Stimulated activated CD4-positive, alpha-beta T cell treated with anti-CD3 and anti-CD28 coated beads, Interleukin-12 subunit alpha, Interleukin-12 subunit beta, amount 100 ng/mL, for 24 hours (primary cell): ENCODE results near the gene MPPE1.
"Not testable (repeated sequence)": the region's sequence is repeated elsewhere in the genome, so short reads cannot be mapped to it uniquely, and the experiment has no call there.

Source experiments
- DNase-seq, 2 experiments: peaks; one replicate each; pipeline ENCODE4 v3.0.0-alpha.2; 2020; ENCODE audit warnings: low read depth in 2 of 2

The MPPE1 gene

GRCh38 chr18:11857177-11857887, 50.8 kb downstream of the MPPE1 start:
- no peak for DNase-seq

DNA sequence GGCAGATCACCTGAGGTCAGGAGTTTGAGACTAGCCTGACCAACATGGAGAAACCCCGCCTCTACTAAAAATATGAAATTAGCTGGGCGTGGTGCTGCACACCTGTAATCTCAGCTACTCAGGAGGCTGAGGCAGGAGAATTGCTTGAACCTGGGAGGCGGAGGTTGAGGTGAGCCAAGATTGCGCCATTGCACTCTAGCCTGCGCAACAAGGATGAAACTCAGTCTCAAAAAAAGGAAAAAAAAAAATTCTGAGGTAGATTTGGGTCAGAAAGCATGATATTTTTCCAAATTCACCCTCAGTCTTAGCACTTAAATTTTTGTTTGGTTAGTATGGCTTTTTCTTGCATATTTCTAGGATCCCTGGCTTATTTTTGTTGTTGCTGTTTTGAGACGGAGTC, 53.6 kb downstream of the MPPE1 start:
- not testable (repeated sequence) for DNase-seq

DNA sequence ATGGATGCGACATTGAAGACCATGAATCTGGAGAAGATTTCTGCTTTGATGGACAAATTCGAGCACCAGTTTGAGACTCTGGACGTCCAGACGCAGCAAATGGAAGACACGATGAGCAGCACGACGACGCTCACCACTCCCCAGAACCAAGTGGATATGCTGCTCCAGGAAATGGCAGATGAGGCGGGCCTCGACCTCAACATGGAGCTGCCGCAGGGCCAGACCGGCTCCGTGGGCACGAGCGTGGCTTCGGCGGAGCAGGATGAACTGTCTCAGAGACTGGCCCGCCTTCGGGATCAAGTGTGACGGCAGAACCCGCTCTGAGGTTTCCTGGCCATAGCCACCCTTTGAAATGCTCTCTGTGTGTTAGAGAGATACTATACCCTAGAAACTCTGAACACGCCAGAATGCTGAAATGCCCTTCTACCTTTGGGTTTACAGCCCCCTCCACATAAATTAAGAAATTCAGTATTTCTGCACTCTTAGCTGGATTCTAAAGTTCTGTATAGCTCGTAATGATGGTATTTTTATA, 56.2 kb downstream of the MPPE1 start:
- peak in 1 of 2 experiments; percentile 15 for DNase-seq

DNA sequence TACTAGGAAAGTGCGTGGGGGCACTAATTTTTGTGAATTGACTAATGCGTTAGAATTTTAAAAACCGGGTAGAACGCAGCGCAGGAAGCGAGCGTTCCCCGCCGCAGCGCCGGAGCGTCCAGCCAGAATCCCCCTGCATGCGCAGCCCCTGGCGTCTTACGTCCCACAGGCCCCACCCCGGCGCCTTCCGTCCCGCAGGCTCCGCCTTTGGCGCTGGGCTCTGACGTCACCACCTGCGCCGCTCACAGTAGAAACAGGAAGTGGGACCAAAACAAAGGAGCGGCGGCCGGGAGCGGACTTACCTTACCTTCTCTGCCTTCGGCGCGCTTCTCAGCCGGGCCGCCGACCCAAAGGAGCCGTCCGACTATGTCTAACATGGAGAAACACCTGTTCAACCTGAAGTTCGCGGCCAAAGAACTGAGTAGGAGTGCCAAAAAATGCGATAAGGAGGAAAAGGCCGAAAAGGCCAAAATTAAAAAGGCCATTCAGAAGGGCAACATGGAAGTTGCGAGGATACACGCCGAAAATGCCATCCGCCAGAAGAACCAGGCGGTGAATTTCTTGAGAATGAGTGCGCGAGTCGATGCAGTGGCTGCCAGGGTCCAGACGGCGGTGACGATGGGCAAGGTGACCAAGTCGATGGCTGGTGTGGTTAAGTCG, 56.8 kb downstream of the MPPE1 start, which contains the start of gene CHMP1B:
CHMP1B (plus strand) TSS at position 268 of the 660 bp plus-strand sequence; CDS start at position 367, 99 bp downstream.
- peak; percentile 95 to 96 for DNase-seq

GRCh38 chr18:11850821-11851145, 57.3 kb downstream of the MPPE1 start:
- no peak for DNase-seq

DNA sequence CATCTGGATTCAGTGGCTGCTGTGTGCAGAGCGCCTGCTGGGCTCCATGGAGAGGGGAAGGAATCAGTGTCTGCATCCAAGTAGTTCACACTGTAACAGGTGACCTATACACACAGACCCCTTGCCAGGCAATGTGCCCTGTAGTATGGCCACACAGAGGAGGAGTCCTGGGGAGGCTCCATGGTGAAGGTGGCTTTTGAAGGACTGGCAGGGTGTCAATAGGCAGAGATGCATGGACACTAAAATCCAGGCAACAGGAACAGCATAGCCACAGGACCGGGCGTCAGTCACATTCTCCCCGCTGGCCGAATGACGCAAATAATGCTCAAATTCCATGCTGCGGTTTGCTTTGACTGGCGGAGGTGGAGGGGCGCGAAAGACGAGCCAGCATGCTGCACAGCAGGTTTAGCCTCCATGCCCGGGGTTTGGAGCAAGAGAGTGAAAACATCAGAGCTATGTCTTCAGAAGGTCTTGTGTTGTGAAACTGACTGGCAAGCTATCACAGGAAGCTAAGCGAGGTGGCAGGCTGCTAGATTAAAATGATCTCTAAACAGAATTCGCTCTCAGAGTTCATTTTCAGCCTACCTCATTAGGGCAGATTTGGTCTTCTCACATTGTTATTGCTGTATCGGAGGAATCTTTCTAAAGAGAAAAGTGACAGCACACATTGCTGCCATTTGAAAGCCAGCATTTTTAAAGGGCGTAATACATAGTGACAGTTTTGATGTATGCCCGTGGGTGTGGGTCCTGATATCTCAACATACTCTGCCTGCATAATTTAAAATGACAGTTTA, 58.1 kb downstream of the MPPE1 start:
- DNase-seq = peak; percentile 23 to 41

- no peak for DNase-seq
These were observed 58.8 kb downstream of the MPPE1 start for GRCh38 chr18:11849279-11849678.

- no peak for DNase-seq
These were observed 60.3 kb downstream of the MPPE1 start for GRCh38 chr18:11847811-11848210.

DNA sequence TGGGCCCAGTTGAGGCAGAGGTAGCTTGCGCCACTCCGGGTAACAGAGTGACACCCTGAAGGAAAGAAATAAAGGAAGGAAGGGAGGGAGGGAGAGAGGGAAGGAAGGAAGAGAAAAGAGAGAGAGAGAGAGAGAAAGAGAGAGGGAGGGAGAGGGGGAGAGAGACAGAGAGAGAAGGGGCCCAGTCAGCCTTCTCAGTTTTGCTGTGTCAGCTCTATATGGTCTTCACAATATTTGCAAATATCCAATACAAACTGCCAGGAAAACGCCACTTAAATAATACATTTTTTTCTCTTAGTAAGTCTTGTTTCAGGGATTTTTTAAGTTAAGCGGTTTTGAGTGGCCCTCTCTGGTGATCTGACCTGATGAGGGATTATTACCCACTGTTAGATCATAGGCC, 62.5 kb downstream of the MPPE1 start:
- no peak for DNase-seq

GRCh38 chr18:11844436-11844835, 63.7 kb downstream of the MPPE1 start:
- no peak for DNase-seq

DNA sequence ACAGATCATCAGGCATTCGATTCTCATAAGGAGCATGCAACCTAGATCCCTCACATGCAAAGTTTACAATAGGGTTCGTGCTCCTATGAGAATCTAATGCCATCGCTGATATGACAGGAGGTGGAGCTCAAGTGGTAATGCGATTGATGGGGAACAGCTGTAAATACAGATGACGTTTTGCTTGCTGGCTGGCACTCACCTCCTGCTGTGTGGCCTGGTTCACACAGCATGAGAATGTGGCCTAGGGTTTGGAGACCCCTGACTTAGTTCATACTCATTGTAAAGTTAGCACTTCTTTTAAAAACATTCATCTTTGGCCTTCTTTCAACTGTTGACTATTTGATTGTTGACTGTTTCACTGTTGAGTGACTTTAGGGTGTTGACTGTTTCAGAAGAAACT, 65.6 kb downstream of the MPPE1 start:
- no peak for DNase-seq

DNA sequence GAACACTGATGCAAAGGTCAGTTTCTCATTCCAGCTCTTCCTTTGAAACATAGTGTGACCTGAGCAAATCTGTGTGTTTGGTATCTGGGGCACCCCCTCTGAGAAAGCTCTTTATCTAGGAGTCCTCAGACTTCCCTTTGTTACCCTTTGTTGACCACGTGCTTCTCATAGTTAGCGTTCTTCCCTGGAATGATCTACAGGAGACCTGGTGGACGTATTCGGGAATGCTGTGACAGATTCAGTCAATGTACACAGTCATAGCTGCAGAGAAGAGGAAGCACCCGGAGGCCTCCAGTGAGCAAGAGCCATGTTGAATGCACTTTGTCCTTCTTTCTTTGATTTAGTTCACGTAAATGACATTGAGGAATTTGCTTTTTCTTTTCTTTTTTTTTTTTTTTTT, 67.6 kb downstream of the MPPE1 start:
- no peak for DNase-seq

DNA sequence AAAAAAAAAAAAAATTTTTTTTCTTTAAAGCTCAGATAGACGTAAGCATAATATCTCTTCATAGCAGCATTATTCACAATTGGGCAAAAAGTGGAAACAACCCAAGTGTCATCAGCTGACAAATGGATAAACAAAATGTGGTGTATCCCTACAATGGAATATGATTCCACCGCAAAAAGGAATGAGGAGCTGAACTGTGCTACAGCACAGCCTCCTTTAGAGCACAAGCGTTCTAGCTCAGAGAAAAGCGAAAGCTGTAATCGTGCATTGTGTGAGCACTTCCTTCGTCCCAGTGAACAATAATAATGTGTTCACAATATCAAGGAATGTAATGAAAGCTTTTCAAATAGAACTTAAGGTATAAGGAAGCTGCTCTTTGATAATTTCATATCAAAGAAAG, 68.6 kb downstream of the MPPE1 start:
- no peak for DNase-seq

DNA sequence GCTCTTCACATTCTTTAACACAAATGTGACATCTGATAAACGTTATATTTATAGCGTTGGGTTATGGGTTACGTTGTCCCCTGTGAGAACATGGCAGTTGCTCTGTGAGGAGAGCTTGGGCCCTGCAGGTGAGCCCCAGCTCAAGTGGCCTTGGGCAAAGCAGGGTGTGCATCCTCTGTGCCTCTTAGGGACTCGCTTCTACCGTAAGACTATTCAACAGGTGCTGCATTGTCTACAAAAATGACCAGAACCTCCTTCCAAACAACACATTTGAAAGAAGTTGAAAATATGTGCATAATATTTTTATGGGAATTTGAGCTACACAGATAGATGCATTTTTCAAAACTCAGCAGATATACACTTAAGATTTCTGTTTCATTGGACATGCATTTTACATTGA, 73.3 kb downstream of the MPPE1 start:
- DNase-seq = no peak
